Measurements from ENCODE around the gene HIRIP3. TPM values are rescaled to one million over a fixed set of nuclear protein-coding genes. Genes with fewer than 3 reads are reported as not detected.

HIRIP3 gene
- total RNA-seq, 1 experiment from 2014 or later, result 25.3 TPM

DNA sequence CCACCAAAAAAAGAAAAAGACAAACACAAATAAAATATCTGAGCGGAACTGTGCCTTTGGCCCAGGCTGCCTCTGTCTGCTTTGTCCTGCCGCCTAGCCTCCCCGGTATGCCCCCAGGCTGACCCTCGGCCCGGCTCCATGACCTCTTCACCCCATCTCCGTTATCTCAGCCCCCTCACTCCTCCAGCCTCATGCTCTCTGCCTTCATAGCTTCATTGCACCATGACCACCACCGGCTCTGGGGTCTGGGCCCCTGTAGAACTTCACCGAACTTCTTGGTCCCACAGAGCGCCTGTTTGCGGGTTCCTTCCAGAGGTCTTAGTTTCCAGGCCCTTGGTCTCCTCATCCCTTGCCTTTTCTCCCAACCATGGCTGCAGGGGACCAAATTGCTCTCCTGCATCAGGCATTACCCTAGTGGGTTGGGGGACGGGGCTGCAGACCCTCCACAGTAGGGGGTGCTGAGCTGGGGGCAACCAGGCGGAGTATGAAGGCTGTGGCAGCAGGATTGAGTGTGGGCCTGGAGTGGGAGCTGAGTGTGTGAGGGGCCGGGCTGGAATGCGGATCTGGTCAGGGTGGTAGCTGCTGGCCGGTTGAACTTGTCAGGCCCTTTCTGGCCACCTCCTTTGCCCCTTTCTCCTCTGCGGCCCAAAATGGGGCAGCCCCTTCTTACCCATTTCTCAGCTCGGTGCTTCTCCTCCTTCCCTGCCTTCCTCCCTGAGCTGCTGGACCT, 6.9 kb downstream of the HIRIP3 start:
- BruUV-seq (replicated peaks), result no TSS peak
- ATAC-seq, result no peak
- Histone ChIP-seq H3K9me3 (ENCODE audit: control insufficient read depth, insufficient read depth, low read depth, low read length) (no peaks in the 10 kb centered on the region), H3K27me3 (ENCODE audit: control insufficient read depth, insufficient read depth, low read length) (no peaks in the 10 kb centered on the region), H3K36me3 (ENCODE audit: control insufficient read depth, insufficient read depth, low read length) (peaks cover 16% of the 10 kb centered on the region), H3K4me1 (ENCODE audit: control insufficient read depth, insufficient read depth, low read length) (peaks cover 16% of the 10 kb centered on the region), H3K4me3 (ENCODE audit: low read depth in 2 of 2, low read length in 2 of 2) (no peak overlapping the region), H3K27ac (ENCODE audit: low read length) (no peak overlapping the region)
- ChIA-PET POLR2A (no interaction called here), CTCF (interaction anchor here (0.6 kb wide), 1 partner anchor 42 kb away, joined by 6 read pairs; the partner anchor contains the start of gene TLCD3B)
- in situ Hi-C loops (cut with HindIII; ENCODE audit: low pct_unique_long_range_greater_than_20kb, low sequenced_read_pairs) (no loop called here), intact Hi-C loops (cut with micrococcal nuclease; ENCODE audit: unreplicated experiment) (no loop called here)
- no peak for DNase-seq (ENCODE audit: low read depth, low spot score)
- TF ChIP-seq SIN3A (IDR thresholded peaks at IDR 0.05; ENCODE audit: borderline replicate concordance, insufficient read depth, low read depth, low read length) (no peak), POLR2AphosphoS5 (IDR thresholded peaks at IDR 0.05; ENCODE audit: low read depth, low read length) (no peak), TCF7L2 (IDR thresholded peaks at IDR 0.05; ENCODE audit: low read depth, low read length) (no peak)
- TF ChIP-seq, protein P1, sequence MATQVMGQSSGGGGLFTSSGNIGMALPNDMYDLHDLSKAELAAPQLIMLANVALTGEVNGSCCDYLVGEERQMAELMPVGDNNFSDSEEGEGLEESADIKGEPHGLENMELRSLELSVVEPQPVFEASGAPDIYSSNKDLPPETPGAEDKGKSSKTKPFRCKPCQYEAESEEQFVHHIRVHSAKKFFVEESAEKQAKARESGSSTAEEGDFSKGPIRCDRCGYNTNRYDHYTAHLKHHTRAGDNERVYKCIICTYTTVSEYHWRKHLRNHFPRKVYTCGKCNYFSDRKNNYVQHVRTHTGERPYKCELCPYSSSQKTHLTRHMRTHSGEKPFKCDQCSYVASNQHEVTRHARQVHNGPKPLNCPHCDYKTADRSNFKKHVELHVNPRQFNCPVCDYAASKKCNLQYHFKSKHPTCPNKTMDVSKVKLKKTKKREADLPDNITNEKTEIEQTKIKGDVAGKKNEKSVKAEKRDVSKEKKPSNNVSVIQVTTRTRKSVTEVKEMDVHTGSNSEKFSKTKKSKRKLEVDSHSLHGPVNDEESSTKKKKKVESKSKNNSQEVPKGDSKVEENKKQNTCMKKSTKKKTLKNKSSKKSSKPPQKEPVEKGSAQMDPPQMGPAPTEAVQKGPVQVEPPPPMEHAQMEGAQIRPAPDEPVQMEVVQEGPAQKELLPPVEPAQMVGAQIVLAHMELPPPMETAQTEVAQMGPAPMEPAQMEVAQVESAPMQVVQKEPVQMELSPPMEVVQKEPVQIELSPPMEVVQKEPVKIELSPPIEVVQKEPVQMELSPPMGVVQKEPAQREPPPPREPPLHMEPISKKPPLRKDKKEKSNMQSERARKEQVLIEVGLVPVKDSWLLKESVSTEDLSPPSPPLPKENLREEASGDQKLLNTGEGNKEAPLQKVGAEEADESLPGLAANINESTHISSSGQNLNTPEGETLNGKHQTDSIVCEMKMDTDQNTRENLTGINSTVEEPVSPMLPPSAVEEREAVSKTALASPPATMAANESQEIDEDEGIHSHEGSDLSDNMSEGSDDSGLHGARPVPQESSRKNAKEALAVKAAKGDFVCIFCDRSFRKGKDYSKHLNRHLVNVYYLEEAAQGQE (IDR thresholded peaks at IDR 0.05; ENCODE audit: insufficient read depth in 1 of 2, low read depth in 2 of 2, low read length in 1 of 2), result no peak
- TF ChIP-seq, protein P2, sequence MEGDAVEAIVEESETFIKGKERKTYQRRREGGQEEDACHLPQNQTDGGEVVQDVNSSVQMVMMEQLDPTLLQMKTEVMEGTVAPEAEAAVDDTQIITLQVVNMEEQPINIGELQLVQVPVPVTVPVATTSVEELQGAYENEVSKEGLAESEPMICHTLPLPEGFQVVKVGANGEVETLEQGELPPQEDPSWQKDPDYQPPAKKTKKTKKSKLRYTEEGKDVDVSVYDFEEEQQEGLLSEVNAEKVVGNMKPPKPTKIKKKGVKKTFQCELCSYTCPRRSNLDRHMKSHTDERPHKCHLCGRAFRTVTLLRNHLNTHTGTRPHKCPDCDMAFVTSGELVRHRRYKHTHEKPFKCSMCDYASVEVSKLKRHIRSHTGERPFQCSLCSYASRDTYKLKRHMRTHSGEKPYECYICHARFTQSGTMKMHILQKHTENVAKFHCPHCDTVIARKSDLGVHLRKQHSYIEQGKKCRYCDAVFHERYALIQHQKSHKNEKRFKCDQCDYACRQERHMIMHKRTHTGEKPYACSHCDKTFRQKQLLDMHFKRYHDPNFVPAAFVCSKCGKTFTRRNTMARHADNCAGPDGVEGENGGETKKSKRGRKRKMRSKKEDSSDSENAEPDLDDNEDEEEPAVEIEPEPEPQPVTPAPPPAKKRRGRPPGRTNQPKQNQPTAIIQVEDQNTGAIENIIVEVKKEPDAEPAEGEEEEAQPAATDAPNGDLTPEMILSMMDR (IDR thresholded peaks at IDR 0.05), result no peak

DNA sequence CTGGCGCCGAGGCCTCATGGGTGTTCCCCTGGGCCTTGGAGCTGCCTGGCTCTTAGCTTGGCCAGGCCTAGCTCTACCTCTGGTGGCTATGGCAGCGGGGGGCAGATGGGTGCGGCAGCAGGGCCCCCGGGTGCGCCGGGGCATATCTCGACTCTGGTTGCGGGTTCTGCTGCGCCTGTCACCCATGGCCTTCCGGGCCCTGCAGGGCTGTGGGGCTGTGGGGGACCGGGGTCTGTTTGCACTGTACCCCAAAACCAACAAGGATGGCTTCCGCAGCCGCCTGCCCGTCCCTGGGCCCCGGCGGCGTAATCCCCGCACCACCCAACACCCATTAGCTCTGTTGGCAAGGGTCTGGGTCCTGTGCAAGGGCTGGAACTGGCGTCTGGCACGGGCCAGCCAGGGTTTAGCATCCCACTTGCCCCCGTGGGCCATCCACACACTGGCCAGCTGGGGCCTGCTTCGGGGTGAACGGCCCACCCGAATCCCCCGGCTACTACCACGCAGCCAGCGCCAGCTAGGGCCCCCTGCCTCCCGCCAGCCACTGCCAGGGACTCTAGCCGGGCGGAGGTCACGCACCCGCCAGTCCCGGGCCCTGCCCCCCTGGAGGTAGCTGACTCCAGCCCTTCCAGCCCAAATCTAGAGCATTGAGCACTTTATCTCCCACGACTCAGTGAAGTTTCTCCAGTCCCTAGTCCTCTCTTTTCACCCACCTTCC, 7.9 kb downstream of the HIRIP3 start:
- POLR2A ChIA-PET, result interaction anchor here (0.6 to 0.7 kb wide), 2 partner anchors 43 to 88 kb away, joined by 3 to 8 read pairs; partner anchors contain the start of gene SEZ6L2
- in situ Hi-C loops (cut with HindIII; ENCODE audit: low pct_unique_long_range_greater_than_20kb, low sequenced_read_pairs), result no loop called here
- Histone ChIP-seq H3K4me3 (ENCODE audit: low read depth in 2 of 2, low read length in 2 of 2) (no peak overlapping the region), H3K4me1 (ENCODE audit: control insufficient read depth, insufficient read depth, low read length) (peaks cover 13% of the 10 kb centered on the region; the same call in 1 of the 2 replicates), H3K27ac (ENCODE audit: low read length) (no peak overlapping the region), H3K36me3 (ENCODE audit: control insufficient read depth, insufficient read depth, low read length) (peaks cover 13% of the 10 kb centered on the region), H3K27me3 (ENCODE audit: control insufficient read depth, insufficient read depth, low read length) (no peaks in the 10 kb centered on the region), H3K9me3 (ENCODE audit: control insufficient read depth, insufficient read depth, low read depth, low read length) (no peaks in the 10 kb centered on the region)
- intact Hi-C loops (cut with micrococcal nuclease; ENCODE audit: unreplicated experiment), result no loop called here
- DNase-seq (ENCODE audit: low read depth, low spot score) (no peak), ATAC-seq (no peak)
- TF ChIP-seq SIN3A (IDR thresholded peaks at IDR 0.05; ENCODE audit: borderline replicate concordance, insufficient read depth, low read depth, low read length) (no peak), POLR2AphosphoS5 (IDR thresholded peaks at IDR 0.05; ENCODE audit: low read depth, low read length) (no peak), TCF7L2 (IDR thresholded peaks at IDR 0.05; ENCODE audit: low read depth, low read length) (no peak)
- TF ChIP-seq, protein P1 (IDR thresholded peaks at IDR 0.05; ENCODE audit: insufficient read depth in 1 of 2, low read depth in 2 of 2, low read length in 1 of 2), result no peak
- TF ChIP-seq, protein P2 (IDR thresholded peaks at IDR 0.05), result no peak
- CTCF ChIA-PET, result interaction anchor here (0.6 kb wide), 1 partner anchor 43 kb away, joined by 6 read pairs; the partner anchor contains the start of gene TLCD3B
- BruUV-seq (replicated peaks), result no TSS peak

Measured in Panc1 (cell line).